ENCODE results near the gene PRPS1L1.

Gene PRPS1L1

DNA sequence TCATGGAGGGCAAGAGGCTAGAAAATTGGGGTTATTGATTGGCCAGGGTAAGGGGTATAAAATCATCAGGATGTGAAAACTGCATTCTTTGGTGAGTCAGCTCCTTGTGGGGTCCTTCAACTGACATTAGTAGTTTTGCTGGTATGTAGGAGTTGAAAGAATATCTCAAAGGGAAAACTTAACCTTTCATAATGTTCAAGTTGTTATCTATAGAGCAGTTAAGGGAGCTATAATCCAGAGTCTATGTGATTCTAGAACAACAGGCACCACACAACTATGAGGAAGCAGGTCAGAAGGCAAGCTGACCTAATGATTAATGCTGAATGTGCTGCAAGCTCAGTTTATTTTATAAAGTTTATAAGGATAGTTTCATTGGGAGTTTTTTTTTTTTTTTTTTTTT is 13.7 kb downstream of the PRPS1L1 start:
- no peak for DNase-seq (ENCODE audit: low spot score)

DNA sequence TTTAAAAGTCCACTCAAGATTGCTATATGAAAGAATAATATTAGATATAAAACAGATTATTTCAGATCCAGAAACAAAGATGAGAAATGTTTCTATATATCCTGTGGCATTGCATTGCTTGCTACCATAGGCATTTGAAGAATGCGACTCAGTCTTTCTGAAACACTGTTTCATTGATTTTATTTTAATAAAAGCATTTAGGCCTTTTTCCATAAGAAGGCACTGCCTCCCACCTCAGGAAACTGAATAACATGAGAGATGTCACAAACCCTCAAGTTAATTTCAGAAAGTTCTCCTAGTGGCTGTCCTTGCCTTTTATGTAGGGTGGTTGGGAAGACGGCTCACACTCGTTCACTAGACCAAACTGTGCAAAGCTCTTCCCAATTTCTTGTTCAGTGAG is 23.3 kb downstream of the PRPS1L1 start:
- DNase-seq (ENCODE audit: low spot score) = no peak

DNA sequence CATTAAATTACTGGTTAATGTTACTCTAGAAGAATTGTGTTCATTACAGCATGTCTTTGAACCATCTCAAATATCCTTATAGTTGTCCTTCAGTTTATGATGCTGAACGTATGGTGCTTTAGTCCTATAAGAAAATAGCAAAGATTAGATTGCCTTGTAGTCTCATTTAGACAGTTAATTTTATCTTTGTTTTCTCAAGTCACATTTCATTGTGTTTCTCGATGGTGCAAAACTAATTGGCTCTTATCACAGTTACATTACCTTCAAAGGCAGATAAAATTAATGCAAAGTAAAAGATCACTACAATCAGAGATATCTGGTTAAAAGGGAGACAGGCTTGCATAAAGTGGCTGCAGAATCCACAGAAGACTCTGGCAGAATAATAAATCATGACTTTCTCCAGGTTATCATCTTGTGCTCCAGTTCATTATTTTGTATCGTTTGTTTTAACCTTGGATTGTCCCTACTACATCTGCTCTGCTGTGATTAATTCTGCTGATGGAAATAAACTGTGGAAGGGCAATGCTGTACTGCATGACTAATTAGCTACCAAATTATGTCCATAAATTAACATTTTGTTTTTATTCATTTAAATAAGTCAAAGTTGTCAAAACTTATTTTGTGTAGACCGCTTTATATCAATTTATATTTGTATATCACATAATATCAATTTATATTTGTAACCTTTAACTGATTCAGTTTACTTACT is 24.2 kb downstream of the PRPS1L1 start:
- DNase-seq (ENCODE audit: low spot score) = no peak

DNA sequence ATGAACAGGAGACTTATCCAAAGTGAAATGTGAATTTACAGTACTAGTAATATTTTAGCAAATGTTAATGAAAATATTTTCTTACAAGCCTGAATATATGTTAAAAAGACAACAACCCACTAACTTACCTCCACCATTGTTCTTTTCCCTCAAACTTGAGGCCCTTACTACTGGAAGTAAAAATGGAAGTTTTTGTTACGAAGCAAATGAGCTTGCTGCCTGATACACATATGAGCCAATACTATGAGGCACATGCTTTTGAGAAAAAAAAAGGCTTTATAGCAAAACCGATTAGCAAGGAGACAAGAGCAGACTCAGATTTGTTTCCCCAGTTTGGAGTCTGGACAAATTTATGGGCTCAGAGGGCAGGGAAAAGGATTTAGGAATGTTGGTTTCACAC is 29.0 kb downstream of the PRPS1L1 start:
- DNase-seq (ENCODE audit: low spot score) = no peak

DNA sequence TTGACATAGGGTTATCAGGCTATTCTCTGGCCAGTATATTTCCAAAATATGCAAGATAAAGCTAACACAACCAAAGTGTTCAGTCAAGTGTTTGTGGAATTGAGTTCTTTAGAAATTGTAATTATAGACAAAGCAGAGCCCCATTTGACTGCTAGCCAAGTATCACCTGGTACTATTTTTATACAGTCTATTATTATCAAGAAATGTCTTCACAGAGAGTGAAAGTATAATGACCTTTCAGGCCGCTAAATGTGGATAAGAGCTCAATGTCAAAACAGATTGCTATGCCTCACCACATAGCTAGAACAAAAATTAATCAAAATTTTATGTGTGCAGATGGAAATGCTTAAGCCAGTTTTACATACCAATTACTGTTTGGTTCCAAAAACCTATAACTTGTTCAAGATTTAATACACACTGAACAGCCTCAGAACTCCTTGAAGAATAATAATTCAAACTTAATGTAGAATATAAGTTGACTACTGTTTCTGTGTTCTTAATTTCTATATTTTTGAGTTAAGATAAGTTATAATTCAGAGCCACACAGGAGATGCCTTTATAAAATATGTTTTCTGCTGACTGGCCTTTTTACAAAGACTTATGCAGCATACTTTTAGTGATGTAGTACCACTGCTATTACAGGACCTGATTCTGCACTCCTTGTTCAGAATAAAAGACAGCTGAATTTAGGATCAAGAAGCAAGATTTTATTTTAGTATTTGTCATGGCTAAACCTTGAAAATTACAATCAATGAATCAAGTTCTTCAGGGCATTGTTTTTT is 31.0 kb downstream of the PRPS1L1 start:
- no peak for DNase-seq (ENCODE audit: low spot score)

DNA sequence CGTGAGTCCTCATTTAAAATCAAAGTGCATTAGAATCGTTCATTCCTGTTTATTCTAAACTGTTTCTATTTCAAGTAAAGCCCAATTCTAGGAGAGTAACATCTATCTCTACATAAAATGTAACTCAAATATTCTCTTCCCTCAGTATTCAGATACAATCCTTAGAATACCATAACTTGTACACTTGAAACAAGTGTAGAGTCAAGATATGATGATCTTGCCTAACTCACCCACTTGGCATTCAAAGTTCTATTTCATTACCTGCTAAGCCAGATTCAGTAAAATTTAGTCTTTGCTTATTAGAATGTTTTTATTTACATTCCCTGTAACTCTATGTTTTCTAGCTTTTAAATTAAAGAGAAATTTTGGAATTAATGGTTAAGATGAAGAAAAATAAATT is 31.6 kb downstream of the PRPS1L1 start:
- DNase-seq (ENCODE audit: low spot score) = no peak

DNA sequence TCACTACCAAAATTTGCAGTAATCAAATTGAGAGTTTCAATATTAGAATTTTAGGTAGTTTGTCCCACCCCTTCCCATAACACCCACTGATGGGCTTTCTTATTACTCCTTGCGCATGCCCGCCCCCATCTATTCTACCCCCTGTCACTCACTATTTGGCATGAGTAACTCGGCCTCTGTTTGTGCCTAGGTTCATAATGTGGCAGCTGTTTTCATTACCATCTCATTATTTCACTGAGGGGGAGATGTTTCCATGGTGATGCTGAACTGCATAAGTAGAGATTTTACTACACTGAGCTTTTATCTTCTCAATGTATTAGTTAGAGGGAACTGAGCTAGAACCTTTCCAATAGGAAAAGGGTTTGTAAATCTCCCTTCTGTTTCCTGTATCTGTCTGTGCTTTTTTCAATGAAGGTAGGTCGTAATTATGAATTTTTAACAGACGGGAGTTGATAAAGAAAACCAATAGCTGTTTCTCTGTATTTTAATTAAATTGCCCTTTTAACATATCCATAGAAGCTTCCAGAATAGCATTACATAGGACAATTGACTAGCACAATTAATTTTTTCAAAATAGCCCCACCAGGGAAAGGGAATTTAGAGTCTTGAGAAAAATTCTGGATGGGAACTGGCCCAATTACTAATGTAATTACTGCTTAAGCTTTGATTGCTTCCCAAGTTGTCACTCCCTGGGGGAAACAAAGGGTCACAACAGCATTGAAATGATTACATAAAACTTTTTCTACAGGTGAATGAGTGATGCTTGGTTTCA is 33.4 kb downstream of the PRPS1L1 start:
- no peak for DNase-seq (ENCODE audit: low spot score)

DNA sequence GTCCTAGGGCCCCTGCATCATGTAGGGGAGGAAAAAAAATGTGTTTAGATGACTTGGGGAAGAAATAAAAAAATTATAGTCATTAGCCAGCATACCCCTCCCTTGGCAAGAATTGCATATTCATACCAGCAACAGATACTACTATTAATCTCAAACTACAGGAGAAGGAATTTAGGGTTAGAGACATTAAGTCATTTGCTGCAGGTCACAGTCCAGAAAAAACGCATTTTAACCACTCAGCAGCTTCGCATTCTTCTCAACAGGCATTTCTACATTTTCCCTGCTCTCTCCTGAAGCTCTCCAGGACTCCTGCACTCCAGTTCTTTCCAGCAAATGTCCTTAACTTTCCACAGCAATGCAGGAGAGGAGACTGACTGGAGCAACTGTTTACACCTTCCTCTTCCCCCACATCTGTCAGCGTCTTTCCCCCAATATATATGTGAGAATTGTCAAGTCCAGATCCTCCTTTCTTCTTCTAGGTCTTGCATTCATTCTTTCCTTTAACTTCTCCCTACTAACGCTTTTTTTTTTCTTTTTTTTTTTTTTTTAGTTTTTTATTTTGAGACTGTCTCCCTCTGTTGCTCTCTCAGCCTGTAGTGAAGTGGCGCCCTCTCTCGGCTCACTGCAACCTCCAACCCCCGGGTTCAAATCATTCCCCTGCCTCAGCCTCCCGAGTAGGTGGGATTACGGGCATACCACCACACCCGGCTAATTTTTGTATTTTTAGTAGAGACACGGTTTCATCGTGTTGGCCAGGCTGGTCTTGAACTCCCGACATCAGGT is 35.6 kb downstream of the PRPS1L1 start:
- no peak for DNase-seq (ENCODE audit: low spot score)

DNA sequence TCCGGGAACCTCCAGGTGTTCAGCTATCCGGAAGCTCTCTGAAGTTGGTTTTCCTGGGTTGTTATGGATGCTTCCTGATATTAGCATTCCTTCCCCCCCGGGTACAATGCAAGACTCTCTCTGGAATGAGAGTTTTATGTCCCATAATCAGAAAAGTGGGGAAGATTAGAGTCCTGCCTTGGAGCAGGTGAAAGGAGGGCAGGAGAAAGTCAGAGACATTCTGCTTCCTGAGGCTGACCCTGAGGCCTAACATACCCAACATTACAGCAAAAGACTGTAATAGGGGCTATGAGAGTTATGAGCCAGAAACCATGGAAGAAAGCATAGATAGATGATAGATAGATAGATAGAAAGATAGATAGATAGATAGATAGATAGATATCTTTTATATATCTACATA is 36.9 kb downstream of the PRPS1L1 start:
- DNase-seq (ENCODE audit: low spot score) = no peak

DNA sequence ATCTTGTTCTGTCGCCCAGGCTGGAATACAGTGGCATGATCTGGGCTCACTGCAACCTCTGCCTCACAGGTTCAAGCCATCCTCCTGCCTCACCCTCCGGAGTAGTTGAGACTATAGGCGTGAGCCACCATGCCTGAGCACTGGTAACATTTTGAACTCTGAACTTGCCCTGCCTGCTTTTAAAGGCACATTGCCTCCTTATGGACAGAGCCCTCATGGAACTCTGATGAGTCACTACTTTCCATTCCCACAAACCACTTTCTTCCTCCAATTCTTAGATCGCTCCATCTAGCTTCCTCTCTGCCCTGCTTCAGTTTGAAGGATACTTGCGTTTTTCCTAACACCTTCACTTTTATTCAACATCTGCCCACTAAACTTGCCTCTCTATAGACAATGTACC is 38.1 kb downstream of the PRPS1L1 start:
- no peak for DNase-seq (ENCODE audit: low spot score)

DNA sequence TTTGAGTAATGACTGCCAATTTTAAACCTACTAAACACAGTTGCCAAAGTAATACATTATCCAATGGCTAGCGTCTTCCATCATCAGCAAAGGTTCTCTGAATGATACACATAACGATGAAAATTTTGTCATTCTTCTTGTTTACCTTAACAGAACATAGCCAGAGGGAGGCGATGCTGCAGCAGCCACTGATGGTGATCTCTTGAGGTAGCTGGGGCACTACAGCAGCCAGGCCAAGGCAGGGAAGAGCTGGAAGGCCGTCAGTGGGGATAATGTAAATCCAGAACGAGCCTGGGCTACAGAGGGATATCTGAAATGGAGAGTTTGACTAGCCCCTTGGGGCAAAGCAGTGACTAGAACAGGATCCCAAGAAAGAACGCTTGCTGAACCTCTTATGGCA is 38.8 kb downstream of the PRPS1L1 start:
- DNase-seq (ENCODE audit: low spot score) = no peak

DNA sequence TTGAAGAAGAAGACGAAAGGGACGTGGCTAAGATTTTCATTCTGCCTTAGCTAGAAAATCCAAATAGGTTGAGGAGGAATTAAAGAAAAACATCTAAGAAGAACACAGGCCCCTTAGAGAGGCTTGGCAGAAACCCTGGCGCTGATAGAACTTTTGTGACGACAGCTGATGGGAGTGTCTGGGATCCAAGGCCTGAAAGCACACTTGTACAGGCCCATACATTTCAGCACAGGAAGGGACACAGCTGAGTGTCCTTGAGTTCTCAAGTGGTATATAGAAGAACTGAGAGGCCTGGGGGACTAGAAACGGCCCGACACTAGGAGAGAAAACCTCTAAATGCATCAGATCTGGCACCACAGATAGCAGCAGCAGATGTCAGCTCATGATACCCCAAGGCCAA is 39.5 kb downstream of the PRPS1L1 start:
- no peak for DNase-seq (ENCODE audit: low spot score)

DNA sequence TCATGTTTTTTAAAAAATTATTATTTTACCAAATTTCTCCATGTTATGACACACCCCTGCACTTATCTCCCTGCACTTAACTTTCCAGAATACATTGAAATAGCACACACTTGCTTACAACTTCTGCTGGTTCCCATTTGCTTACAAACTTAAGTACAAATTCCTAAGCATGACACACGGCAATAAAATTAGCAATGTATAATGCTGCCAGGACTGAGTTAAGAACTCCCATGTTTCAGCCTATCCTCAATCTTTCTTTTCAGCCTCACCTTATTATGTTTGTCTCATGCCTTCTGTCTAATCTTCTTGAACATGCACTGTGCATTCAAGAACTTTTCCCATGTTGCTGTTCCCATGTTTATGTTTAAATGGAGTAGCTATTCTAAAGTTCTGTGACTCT is 40.8 kb downstream of the PRPS1L1 start:
- no peak for DNase-seq (ENCODE audit: low spot score)

DNA sequence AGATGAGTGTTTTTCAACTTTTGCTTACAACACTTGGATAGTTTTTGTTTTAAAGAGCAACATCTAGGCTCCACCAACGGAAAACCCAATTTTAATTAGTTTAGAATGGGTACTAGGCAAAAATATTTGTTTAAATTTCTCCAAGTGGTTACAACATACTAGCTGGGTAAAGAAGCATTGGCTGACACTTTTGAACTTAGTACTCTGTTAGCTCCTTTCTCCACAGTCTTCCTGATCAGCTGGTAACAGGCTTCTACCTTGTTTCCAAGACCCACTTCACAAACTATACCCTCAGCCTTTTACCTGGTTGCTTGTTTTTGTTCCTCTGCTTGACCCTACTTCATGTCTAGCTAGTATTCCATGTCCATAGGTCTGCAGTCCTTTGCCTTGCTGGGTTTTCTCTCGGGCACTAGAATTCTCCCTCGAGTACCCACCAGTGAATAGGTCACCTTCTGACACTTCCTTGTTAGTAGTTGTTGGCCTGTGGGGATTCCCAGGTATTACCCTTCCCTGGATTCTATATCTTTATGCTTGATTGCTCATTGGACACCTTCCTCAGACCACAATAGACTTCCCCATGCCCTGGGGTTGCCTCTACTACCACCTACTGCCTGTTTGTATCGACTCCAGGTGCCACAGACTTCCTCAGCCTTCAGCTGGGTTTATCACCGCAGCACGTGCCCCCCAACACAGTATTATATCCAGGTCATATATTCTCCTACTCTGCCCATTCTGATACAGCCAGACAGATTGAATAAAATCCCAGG is 42.0 kb downstream of the PRPS1L1 start:
- DNase-seq (ENCODE audit: low spot score) = no peak

DNA sequence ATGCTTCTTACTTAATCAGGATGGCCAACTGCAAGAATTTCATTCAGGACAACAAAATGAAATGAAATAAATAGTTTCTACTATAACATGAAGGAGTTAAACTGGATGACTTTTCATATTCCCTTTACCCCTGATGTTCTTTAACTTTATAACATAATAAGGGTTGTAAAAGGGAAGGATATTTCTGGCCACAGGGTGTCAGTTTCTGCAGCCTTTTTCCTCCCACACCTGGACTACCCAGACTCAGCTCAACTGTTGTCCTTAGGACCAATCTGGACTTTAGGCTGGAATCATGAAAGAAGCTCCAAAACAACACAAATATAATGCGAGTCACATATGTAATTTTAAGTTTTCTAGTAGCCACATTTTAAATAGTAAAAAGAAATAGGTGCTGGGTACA is 43.4 kb downstream of the PRPS1L1 start:
- no peak for DNase-seq (ENCODE audit: low spot score)

DNA sequence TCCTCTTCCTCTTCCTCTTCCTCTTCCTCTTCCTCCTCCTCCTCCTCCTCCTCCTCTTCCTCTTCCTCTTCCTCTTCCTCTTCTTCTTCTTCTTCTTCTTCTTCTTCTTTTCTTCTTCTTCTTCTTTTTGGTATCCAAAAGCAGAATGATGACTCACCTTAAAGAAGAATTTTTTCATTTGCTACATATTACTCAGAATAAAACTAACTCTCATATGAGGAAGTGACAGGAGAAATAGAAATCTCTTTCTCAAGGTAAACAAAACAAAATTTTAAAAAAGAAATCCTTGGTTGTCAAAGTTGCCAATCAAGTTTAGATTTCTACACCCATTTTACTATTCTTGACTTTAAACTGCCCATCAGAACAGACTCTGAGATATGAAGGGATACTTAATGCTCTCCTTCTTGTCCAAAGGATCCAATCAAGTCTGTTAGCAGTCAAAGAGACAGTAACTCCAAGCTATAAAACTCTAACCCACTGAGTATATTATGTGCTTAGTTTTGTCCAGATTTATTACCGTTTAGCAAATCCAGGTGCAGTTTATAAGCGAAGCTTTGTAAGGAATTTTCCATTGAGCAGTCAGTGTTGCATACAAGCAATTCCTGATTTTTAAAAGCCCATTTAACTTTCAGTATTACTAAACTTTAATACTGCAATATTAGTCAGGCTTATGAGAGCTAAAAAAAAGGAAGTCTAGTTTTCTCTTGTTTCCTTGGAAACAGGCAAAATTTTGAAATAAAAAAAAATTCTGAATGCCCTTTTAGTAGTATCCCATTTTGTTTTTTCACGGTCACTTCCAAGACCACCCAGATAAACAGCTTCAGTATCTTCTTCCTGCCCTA is 44.2 kb downstream of the PRPS1L1 start:
- no peak for DNase-seq (ENCODE audit: low spot score)

DNA sequence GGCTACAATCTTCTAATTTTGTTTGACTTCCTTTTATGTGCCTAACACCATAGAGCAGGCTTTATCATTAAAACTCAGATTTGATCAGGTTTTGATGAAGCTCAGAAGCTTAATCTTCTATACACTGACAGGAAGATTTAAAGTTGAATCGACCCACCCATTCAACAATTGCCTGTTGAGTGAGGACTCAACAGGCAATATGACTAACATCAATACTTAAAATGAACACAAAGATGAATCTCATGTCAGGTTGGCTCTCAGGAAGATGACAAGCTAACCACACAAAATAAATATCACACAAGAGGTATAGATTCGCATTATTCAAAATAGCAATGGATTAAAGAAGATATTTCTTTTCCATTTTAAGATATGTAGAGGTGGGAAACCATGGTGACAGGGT is 50.7 kb downstream of the PRPS1L1 start:
- DNase-seq (ENCODE audit: low spot score) = no peak

All from CD4-positive, alpha-beta T cell treated with Interleukin-15 for 4 hours (primary cell).